ENCODE measurements around the gene SOX6.

- TF ChIP-seq CTCF (IDR thresholded peaks at IDR 0.05) (no peak), EZH2 (IDR thresholded peaks at IDR 0.05) (no peak)
Measured at GRCh38 chr11:16357775-16358174, 1.4 kb upstream of the SOX6 start.
